Type B pancreatic cell (in vitro differentiated cells): Measurements from ENCODE around the gene DNAH10. TPM values are rescaled to one million over a fixed set of nuclear protein-coding genes. Genes with fewer than 3 reads are reported as not detected.
A peak's percentile ranks its signal among the peaks of the same experiment; 100 is the strongest.

Experiments used
- DNase-seq: peaks from one replicate; pipeline ENCODE4 v3.0.0; 2021; ENCODE audit warnings: mixed read lengths; ENCODE audit not compliant: unreplicated experiment; ENCODE audit errors: extremely low spot score
- H3K27ac Mint-ChIP-seq: 2 replicates; pipeline ENCODE4 v1.8.0; 2021; ENCODE audit warnings: mild to moderate bottlenecking, mixed read lengths
- H3K27me3 Mint-ChIP-seq: 2 replicates; pipeline ENCODE4 v1.8.0; 2021; ENCODE audit warnings: mixed read lengths
- H3K36me3 Mint-ChIP-seq: 2 replicates; pipeline ENCODE4 v1.8.0; 2021; ENCODE audit warnings: mixed read lengths
- H3K4me1 Mint-ChIP-seq: one replicate; pipeline ENCODE4 v1.8.0; 2021; ENCODE audit warnings: mixed read lengths; ENCODE audit not compliant: unreplicated experiment
- H3K4me3 Mint-ChIP-seq: 2 replicates; pipeline ENCODE4 v1.8.0; 2021; ENCODE audit warnings: mild to moderate bottlenecking, mixed read lengths
- H3K9me3 Mint-ChIP-seq: 2 replicates; pipeline ENCODE4 v1.8.0; 2021; ENCODE audit warnings: mixed read lengths
- total RNA-seq: library from RNA; stranded (reverse); gene quantifications from 2 replicates; pipeline ENCODE4 v1.2.1, GENCODE V29; 2021; ENCODE audit warnings: low replicate concordance
- TF ChIP-seq, protein P1 (sequence below): fragments of 200-600 bp; sonication (generic); conservative IDR thresholded peaks from 2 replicates; pipeline ENCODE4 v1.5.0; 2021; ENCODE audit warnings: antibody characterized with exemption, mild to moderate bottlenecking

The DNAH10 gene
- total RNA-seq, 1 donor from 2014 or later = 0.56 TPM

DNA sequence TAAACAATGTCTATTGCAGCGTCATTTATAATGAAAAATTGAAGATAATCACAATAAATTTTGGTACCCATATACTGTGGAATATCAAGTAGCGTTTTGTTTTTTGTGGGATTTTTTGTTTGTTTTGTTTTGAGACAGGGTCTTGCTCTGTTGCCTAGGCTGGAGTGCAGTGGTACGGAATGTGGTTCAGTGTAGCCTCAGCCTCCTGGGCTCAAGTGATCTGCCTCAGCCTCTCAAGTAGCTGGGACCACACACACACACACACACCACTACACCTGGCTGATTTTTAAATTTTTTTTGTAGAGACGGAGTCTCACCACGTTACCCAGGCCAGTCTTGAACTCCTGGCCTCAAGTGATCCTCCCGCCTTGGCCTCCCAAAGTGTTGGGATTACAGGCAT lies 217.5 kb downstream of the DNAH10 start:
- H3K36me3 Mint-ChIP-seq = peaks cover 27% of the 10 kb centered on the region
- TF ChIP-seq, protein P1, sequence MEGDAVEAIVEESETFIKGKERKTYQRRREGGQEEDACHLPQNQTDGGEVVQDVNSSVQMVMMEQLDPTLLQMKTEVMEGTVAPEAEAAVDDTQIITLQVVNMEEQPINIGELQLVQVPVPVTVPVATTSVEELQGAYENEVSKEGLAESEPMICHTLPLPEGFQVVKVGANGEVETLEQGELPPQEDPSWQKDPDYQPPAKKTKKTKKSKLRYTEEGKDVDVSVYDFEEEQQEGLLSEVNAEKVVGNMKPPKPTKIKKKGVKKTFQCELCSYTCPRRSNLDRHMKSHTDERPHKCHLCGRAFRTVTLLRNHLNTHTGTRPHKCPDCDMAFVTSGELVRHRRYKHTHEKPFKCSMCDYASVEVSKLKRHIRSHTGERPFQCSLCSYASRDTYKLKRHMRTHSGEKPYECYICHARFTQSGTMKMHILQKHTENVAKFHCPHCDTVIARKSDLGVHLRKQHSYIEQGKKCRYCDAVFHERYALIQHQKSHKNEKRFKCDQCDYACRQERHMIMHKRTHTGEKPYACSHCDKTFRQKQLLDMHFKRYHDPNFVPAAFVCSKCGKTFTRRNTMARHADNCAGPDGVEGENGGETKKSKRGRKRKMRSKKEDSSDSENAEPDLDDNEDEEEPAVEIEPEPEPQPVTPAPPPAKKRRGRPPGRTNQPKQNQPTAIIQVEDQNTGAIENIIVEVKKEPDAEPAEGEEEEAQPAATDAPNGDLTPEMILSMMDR = no peak
- peaks cover 44% of the 10 kb centered on the region for H3K4me1 Mint-ChIP-seq
- no peak overlapping the region for H3K27ac Mint-ChIP-seq
- no peaks in the 10 kb centered on the region for H3K27me3 Mint-ChIP-seq
- no peak for DNase-seq
- no peaks in the 10 kb centered on the region for H3K9me3 Mint-ChIP-seq
- H3K4me3 Mint-ChIP-seq = no peak overlapping the region

DNA sequence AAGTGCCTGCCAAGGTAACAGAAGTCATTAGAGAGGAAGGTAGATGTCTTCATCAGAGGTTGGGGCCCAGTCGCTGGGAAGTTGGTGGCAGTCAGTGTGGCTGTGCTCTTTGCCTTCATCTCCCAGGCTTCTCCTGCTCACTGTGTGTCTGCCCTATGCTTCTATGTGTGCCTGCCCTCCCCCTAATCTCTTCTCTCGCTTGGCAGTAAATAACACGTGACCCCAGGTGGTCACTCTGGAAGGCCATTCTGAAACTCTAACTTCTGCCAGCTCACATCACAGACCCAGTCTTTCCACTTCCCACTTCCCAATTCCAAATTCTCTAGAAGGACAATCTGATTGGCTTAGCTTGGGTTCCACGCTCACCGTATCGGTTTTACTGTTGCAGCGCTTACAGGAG lies 220.2 kb downstream of the DNAH10 start:
- peaks cover 17% of the 10 kb centered on the region for H3K36me3 Mint-ChIP-seq

DNA sequence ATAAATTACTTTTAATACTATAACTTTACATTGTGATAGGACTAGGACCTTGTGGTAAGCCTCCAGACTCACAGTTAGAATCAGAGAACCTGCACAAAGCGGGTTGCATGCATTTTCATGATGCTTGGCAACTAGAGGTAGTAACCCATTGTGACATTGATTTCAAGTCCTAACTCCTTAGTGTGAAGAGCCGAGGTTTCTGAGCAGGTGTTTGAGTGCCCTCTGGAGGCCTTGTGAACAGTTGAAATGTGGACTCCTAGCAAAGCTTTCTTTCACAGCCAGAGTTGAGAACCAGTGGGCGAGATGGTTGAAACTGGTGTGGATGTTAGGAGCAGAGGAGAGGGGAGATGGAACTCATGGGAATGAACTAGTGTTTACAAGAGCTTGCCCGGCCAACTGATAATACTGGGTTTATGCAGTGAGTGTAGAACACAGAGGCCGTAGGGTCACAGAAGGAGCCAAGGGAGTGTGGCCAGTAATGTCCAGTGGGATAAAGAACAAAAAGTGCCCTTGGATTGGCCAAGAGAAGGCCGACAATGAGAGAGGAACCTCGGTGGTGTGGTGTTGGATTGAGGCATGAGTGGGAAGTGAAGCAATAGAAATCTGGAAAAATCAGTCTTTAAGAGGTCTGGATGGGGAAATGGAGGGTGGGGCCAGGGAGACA lies 221.9 kb downstream of the DNAH10 start:
- TF ChIP-seq, protein P1 = peak; percentile 74
- H3K4me3 Mint-ChIP-seq = no peak overlapping the region
- no peaks in the 10 kb centered on the region for H3K27me3 Mint-ChIP-seq
- no peak for DNase-seq
- H3K36me3 Mint-ChIP-seq = peaks cover 21% of the 10 kb centered on the region
- H3K4me1 Mint-ChIP-seq = peaks cover 47% of the 10 kb centered on the region
- no peaks in the 10 kb centered on the region for H3K9me3 Mint-ChIP-seq
- peak overlapping the region; percentile 31 for H3K27ac Mint-ChIP-seq

More for the DNA sequence above, 220.2 kb downstream of the DNAH10 start:
- TF ChIP-seq, protein P1 = no peak
- Mint-ChIP-seq H3K4me1 (peaks cover 47% of the 10 kb centered on the region), H3K27me3 (no peaks in the 10 kb centered on the region), H3K27ac (no peak overlapping the region), H3K4me3 (no peak overlapping the region), H3K9me3 (no peaks in the 10 kb centered on the region)
- no peak for DNase-seq

DNA sequence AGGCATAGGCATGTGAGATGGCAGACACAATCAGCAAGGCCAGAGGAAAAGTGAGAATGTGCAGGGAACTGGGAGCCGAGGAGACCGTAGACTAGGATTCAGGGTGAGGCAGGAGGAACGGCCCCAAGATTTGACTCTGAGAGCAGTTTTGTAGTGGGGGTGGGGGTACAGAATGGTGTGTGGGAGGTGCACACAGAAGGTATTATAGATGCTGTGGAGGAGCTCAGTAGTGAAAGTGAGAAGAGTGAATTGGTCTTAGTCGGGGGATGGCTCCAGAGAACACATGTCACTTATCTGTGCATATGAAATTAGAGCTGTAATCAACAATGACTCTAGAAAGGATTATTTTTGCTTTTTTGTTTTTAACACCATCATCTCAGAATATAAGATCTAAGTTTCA lies 222.8 kb downstream of the DNAH10 start:
- TF ChIP-seq, protein P1 = no peak
- H3K4me3 Mint-ChIP-seq = no peak overlapping the region
- peaks cover 50% of the 10 kb centered on the region for H3K4me1 Mint-ChIP-seq
- H3K36me3 Mint-ChIP-seq = peaks cover 26% of the 10 kb centered on the region
- H3K27ac Mint-ChIP-seq = peak overlapping the region; percentile 9
- H3K27me3 Mint-ChIP-seq = no peaks in the 10 kb centered on the region
- DNase-seq = no peak
- no peaks in the 10 kb centered on the region for H3K9me3 Mint-ChIP-seq

Other genes starting within 250 kb of the DNAH10 start
- gene RILPL1, start 228.6 kb upstream of the DNAH10 start, total RNA-seq = 11.8 and 18.9 TPM in 2 replicates
- gene TMED2, start 177.7 kb upstream of the DNAH10 start, total RNA-seq = 202 and 320 TPM in 2 replicates
- gene DDX55, start 160.2 kb upstream of the DNAH10 start, total RNA-seq = 26.0 and 32.5 TPM in 2 replicates
- 49.9 and 56.5 TPM in 2 replicates for gene EIF2B1, start 128.6 kb upstream of the DNAH10 start, total RNA-seq
- gene GTF2H3, start 128.5 kb upstream of the DNAH10 start, total RNA-seq = 32.0 and 33.6 TPM in 2 replicates
- gene TCTN2, start 91.2 kb upstream of the DNAH10 start, total RNA-seq = 19.0 and 29.5 TPM in 2 replicates
- 29.0 and 35.4 TPM in 2 replicates for gene ATP6V0A2, start 49.9 kb upstream of the DNAH10 start, total RNA-seq
- gene CCDC92, start 210.5 kb downstream of the DNAH10 start, total RNA-seq = 22.4 and 22.9 TPM in 2 replicates
- gene ZNF664, start 210.9 kb downstream of the DNAH10 start, total RNA-seq = 140 and 149 TPM in 2 replicates